Activated CD8-positive, alpha-beta memory T cell treated with anti-CD3 and anti-CD28 coated beads, Interleukin-2, amount 50 U/mL, for 48 hours (primary cell): ENCODE results near the gene RGS19.
"Not testable (repeated sequence)": the region's sequence is repeated elsewhere in the genome, so short reads cannot be mapped to it uniquely, and the experiment has no call there.

Experiments used
- DNase-seq: peaks from one replicate; pipeline ENCODE4 v3.0.0-alpha.2; 2020

RGS19 gene, protein sequence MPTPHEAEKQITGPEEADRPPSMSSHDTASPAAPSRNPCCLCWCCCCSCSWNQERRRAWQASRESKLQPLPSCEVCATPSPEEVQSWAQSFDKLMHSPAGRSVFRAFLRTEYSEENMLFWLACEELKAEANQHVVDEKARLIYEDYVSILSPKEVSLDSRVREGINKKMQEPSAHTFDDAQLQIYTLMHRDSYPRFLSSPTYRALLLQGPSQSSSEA

DNA sequence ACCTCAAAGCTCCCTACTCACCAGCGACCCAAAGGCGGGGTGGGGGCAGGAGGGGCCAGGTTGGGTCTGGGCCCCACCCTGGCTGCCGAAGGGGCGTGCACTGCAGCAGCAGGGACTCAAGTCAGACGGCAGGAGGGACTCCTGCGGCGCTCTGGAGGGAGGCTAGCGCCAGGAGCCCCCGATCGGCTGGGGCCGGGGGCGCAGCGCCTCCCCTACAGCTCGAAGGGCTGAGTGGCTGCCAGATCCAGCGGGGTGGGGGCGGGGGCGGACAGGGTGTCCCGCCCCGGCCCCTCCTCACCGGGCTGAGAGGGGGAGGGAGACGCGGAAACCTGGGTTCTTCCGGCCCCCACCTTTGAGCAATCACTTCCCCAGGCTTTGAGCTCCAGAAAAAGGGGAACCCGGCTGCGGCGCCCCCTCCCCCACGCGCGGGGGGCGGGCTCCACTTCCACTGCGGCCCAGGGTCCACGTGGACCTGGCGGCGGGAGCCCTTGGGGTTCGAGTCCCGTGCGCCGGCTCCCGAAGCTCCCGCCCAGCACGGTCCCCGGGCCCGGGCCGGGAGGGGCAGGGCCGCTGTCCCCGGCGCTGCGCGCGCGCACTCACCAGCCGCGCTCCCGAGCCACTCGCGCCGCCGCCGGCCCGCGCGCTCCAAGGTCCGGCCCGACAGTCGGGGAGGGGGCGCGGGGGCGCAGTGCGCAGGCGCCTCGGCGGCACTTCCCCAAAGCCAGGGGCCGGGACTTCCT is at the start of gene RGS19:
TSS of gene RGS19 (minus strand) at position 246 of the 740 bp plus-strand sequence. CDS start 2,632 bp downstream, outside the sequence.
- DNase-seq = peak; percentile 82

DNA sequence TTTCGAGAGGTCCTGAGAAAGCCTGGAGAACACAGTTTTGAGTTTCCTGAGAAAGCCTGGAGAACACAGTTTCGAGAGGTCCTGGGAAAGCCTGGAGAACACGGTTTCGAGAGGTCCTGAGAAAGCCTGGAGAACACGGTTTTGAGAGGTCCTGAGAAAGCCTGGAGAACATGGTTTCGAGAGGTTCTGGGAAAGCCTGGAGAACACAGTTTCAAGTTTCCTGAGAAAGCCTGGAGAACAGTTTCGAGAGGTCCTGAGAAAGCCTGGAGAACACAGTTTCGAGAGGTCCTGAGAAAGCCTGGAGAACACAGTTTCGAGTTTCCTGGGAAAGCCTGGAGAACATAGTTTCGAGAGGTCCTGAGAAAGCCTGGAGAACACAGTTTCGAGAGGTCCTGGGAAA is 44.2 kb upstream of the RGS19 start:
- peak; percentile 7 for DNase-seq

DNA sequence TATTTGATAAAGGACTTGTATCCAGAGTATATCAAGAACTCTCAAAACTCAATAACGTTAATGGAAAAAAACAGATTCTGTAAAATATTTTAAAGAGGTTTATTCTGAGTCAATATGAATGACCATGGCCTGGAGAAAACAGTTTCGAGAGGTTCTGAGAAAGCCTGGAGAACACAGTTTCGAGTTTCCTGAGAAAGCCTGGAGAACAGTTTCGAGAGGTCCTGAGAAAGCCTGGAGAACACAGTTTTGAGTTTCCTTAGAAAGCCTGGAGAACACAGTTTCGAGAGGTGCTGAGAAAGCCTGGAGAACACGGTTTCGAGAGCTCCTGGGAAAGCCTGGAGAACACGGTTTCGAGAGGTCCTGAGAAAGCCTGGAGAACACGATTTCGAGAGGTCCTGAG is 43.6 kb upstream of the RGS19 start:
- DNase-seq = peak; percentile 8

DNA sequence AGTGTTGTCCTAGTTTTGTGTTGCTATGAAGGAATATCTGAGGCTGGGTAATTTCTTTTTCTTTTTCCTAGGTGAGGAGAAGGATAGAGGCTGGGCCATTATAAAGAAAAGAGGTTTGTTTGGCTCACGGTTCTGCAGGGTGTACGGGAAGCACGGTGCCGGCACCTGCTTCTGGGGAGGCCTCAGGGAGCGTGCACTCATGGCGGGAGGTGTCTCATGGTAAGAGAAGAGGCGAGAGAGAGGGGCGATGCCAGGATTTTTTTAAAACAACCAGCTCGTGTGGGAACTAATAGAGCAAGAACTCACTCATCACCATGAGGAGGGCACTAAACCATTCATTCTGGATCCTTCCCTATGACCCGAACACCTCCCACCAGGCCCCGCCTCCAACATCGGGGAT is 42.3 kb upstream of the RGS19 start:
- DNase-seq = peak; percentile 38

DNA sequence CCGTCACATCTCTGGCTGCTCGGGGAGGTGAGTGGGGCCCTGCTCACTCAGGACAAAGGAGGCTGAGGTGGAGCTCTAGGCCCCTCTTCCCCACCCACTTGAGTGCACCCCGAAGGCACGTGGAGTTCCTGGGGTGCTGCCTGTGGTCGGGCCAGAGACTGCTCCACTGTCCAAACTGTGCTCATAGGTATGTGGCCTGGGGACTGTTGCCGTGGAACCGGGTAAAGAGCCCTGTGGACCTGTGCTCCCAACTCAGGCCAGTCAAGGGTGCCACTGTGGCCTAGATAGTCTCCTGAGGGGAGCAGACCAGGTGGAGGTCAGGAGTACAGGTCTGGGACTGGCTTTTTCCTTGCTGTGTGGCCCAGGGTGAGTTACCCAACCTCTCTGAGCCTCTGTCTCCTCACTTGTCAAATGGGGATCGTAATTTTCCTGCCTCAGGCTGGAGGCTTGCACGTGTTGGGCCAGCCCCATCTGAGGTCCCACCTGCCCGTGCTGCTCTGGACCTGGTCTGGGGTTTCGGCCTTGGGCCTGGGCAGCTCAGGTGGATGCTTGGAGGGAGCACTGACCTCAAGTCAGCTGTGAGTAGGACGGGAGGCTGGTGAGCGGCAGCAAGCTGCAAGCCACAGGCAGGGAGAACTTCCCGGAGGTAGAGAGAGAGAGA is 40.5 kb upstream of the RGS19 start:
- peak; percentile 64 for DNase-seq

DNA sequence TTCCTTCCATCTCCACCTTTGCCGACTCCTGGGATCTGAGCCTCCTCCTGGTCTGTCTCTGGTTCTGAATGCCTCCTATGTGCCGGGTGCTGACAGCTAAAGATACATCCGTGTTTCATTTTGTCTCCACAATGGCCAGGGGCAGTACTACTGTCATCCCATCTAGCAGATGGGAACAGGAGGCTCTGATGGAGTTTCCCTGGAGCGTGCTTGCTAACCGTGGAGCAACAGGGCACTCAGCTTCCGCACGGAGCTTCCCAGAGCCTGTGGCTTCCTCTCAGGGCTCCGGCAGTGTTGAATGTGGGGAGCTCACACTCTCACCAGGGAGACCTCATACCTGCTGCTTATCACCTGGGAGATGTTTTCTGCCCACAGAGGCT is 40.0 kb upstream of the RGS19 start:
- peak; percentile 53 for DNase-seq

DNA sequence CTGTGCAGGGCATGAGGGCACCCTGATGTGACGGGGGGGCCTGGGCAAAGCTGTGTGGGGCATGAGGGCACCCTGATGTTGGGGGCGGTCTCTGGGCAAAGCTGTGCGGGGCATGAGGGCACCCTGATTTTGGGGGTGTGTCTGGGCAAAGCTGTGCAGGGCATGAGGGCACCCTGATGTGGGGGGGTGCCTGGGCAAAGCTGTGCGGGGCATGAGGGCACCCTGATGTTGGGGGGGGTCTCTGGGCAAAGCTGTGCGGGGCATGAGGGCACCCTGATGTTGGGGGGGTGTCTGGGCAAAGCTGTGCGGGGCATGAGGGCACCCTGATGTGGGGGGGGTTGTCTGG is 38.1 kb upstream of the RGS19 start:
- DNase-seq = not testable (repeated sequence)

DNA sequence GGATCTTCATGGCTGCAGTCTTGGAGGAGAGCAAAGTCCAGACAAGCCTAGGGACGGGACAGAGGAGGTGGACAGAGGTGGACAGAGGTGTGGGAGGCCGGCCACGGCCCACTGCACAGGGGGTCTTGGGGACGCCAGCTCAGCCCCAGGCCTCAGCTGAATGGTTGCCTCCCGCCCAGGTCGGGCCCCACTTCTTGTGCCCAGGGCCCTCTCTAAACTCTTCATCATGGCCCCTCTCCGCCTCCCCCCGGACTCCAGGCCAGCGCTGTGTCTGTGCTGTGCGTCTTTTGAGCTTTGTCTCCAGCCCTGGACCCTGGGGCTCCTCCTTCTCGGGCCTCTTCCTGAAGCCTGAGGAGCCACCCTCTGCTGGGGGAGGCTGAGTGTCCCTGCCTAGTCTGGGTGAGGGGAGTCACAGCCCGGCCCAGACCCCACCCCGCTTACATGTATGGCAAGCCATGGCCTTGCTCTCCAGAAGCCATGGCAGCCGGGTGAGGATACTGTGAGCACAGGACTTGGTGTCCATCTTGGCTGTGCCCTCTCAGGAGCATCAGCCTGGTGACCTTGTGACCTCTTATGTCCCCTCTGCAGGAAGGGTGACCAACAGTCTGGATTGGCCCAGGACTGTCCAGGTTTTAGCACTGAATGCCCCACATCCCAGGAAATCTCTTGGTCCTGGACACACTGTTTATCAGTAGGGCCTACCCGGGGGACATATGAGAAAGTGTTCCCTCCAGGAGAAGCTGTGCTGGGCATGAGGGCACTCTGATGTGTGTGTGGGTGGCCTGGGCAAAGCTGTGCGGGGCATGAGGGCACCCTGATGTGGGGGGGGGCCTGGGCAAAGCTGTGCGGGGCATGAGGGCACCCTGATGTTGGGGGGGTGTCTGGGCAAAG is 37.5 kb upstream of the RGS19 start:
- no peak for DNase-seq

DNA sequence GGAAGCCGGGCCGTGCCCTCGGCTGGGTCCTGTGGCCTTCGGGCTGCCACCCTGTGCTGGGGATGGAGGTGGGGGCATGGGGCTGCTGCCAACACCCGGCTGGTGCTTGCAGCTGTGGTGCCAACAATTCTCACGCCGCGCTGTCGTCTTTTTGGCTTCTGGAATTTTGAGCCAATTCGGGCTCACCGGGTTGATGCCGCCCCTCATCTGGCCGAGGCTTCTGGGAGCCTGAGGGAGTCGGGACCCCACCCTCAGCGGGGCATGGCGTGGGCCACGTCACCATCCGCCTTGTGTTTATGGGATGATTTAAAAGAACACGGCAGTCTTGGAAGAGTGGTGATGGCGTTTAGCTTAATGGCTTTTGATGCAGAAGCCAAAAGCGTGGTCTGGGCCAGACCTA is 36.7 kb upstream of the RGS19 start:
- no peak for DNase-seq

DNA sequence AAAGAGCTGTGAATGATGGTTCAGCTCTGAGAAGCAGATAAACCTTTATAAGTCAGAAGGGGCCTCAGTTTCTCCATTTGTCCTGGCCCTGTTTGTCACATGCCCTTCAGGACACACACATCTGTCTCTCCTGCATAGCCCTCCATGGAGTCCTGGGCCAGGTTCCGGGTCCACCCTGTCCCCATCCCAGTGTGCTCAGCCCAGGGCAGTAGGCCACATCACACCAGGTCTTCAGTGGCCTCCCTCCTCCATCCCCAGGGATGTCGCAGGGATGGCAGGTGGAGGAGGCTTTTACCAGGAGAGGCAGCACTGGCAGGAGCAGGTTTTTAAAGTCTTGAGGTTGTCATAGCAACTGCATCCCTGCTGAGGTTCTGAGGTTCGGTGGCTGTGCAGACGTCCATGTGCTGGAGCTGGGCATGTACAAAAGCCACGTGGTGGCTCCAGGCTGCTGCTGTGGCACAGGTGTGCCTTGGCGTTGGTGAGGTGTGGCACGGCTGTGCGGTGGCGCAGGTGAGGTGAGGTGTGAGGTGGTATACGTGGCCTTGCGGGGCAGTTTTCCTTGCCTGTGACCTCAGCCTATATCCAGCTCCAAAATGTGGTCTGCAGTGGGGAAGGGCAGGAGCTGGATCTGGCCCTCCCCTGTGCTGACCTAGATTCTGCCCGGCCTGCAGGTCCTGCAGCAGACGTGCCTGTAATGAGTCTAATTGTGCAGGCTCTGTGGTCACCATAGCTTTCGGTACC is 36.0 kb upstream of the RGS19 start:
- DNase-seq = no peak

DNA sequence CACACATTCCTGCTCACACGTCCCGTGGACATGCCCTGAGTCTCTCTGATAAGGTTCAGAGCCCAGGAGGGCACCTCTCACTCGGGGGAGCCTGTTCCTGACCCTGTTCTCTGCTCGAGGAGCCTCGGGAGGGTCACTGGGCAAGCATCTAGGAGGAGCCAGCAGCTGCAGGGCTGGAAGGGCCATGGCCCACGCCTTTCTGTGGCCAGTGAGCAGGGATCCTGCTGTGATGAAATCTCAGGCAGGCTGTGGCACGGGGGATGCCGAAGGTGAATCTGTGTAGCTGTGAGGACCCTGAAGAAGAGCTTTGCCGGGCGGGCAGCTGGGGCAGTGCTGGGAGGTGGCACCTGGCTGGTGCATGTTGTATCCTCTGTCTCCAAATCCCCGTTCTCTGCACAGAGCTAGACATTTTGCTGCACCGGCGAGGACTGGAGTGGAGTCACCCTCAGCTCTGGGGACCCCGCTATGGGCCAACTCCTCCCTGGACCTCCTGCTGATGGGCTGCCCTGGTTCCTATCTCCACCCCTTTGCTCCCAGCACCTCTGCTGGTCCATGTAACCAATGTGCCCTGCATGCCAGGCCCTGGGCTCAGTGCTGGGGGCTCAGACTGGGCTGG is 35.1 kb upstream of the RGS19 start:
- no peak for DNase-seq

DNA sequence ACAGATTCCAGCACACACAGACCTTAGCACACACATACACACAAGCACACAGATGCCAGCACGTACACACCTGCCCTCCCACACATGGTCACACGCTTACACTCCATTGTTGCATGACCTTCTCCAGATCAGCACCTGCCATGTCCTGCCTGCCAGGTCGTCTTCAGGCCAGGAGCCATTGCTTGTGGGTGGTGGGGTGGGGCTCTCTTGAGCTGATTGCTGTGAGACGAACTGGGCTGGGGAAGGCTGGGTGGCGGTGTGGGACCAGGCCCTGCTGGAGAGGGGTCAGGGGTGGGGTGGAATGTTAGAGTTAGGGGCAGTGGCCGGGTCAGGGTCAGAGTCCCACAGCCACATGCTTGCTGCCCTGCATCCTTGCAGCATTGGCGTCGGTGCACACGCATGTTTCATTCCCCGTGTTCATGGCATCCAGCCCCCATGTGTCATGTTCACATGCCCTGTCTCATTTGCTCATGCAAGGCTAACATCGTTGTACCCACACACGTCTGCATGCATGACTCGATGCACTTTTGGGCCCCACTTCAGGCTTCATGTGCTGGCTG is 34.6 kb upstream of the RGS19 start:
- no peak for DNase-seq

DNA sequence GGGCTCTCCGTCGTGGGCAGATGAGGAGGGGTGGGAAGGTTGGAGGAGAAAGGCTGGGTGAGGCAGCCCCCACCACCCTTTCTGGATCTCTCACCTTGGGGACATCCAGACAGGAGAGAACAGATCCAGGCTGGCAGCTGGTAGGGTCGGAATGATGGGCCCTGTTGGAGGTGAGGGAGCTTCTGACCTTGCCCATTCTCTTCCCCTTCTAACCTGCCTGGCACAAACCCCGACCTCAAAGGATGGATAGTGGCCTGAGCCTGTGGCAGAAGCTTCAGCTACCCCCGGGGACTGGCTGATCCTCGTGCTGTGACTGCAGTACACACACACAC is 34.1 kb upstream of the RGS19 start:
- no peak for DNase-seq

DNA sequence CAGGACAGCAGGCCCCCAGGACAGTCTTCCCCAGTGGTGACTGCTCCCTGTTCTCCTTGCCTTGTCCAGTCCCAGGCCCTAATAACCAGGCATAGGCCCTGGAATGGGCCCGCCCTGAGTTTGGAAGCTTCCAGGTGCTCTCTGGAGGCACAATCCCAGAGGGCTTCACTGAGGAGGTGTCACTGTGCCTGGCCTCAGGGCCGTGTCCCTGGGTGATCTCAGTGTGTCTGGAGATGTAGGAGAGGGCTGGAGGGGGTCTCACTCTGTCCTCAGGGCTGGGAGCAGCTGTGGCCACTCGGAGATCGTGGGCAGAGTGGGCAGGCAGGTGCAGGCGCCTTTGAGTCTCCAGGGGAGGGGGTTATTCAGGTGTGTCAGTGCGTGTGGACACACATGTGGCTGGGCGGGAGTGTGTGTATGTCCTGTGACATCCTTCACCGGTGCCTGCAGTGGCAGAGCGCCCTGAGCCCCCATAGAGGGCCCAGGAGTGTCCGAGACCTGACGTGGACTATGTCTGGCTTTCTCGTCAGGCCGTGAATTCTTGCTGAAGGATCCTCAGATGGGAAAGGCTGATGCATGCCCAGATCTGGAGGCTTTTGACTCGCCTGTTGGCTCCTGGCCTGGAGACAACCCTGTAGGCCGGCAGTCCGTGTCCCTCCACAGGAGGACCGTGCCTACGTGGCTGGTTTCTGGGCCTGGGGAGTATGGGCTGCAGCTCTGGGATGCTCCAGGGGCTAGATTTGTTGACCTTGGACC is 33.5 kb upstream of the RGS19 start:
- no peak for DNase-seq

DNA sequence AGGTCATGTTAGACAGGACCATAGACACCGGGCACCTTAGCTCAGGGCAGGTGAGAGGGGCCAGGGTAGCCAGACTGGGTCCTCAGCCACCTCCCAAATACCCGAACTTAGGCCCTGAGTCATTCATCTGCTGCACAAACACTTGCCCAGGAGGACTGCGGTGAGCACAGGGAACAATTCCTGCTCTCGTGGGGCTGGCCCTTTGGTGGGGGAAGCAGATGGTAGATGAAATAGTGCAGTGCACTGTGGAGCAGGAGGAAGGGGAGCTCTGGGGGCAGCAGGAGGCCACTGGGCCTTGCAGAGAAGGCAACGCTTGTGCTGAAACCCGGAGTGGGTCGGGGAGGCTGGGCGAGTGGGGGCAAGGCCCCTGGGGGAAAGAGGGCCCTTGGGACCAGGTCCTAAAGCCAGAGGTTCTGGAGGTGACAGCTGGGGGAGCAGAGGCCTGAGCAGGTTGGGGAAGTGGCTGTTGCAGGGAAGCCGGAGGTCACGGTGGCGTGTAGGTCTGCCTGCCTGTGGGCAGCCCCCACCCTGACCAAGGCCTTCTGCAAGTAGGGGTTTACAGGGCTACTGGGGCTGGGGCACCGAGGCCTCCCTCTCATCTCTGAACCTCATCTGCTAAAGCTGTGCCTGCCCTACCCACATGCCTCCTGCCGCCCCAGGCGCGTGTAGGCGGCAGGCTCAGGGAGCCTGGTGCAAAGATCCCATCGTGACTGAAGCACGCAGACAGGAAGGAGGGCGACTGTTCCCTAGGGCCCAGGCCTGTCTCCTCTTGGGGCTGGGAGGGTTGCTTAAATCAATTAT is 32.7 kb upstream of the RGS19 start:
- no peak for DNase-seq

DNA sequence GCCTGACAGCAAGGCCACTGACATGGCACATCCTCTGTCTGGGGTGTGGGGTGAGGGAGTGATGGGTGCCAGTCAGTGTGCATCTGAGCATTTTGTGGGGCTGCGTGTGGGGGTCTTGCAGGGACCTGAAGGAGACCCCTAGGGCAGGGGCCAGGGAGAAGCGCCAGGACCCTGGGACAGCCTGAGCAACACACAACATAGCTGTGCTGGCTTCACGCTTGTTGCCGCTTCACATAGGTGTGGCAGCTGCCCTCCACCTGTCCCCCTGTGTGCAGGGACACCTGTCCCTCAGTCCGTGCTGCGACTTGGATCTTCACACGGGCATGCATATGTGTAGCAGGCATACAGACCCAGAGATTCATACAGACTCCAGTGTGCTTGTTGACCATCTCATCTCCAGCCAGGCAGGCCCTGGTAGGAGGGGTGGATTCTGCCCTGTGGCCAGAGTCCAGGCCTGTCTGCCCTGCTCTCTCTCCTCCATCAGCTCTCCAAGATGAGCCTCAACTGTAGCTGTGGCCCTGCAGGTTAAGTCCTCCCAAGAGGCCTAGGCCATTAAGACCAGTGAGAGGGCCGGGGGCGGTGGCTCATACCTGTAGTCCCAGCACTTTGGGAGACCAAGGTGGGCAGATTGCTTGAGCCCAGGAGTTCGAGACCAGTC is 31.2 kb upstream of the RGS19 start:
- DNase-seq = peak; percentile 47

DNA sequence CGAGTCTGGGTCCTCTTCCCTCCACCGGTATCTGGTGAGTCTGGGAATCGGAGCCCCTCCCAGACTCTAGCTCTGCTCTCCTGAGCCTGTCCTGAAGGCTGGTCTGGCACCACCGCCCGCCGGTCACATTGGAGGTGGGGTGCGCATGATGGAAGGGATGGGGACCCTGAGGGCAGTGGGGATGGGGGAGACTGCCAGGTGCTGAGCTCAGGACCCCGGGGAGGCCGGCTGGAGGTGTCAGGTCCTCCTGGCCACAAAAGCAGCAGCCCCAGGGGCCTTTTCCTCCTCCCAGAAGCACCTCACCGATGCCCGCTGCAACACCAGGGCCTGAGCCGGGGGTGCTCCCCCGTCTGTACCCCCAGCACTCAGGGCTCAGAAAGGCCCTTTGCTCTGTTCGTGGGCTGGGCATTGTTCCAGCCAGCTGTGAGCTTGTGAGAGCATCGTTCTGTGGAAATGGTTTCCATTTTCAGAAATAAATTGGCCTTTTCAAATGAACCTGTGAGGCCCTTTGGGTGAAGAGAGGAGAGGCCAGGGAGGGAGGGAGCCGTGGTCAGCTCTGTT is 30.6 kb upstream of the RGS19 start:
- DNase-seq = no peak

DNA sequence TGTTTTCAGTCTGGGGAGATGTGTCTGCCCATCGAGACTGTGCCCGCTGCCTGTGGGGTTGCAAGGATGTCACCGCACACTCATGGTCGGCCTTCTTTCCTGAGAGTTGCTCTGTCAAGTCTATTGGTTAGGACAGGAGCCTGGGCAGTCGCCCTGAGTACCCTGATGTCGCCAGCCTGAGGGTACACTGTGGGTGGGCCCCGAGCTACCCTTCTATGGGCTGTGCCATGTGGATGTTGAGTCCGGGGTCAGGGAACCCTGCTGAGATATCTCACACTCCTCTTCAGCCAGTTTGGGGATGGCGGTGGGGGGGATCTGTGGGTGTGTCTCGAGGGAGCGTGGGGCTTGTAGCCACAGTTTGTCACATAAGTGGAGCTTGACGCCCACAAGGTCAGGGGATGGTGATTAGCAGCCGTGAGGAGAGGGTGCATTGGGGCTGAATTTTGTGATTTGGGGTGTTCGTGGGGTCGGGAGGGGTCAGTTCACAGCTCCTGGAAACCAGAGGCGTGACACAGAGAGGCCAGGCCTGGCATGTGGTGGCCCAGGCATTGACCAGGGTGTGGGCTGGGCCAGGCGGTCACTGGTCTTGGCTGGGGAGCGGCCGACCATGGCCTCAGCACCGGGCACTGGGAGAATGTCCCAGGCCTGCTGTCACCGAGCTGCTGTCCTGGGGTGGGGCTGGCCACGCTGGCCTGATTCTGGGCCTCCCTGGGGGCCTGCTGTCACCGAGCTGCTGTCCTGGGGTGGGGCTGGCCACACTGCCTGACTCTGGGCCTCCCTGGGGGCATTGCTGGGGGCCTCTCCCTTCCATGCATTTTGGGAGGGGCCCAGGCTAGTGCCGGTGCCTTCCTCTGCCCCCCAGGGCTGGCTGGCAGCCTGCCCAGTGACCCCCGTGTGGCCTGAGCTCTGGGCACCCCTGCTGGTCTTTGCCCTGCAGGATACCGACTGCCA is 29.7 kb upstream of the RGS19 start:
- DNase-seq = no peak
